ENCODE data around the gene PDE5A. TPM values are rescaled to one million over a fixed set of nuclear protein-coding genes. Genes with fewer than 3 reads are reported as not detected.

PDE5A gene
- total RNA-seq, 6 experiments from 2014 or later, result 0.56 to 2.4 (median 0.91) TPM

DNA sequence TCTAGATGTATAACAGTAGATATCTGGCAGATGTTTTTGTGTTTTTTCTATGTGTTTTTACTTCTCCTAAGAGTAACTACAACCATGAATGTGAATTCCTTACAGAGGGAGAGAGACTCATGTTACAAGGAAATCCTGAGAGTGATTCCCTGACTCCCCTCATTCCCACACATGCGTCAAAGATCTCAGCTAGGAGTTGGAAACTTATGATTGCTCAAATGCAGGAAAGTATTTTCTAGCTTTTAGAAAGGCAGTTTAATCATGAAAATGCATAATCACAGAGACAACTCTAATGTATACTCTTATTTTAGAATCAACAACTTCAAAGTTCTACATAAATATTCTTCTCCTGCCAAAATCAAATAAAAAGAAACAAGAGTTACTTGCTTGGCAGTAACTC, 121.8 kb downstream of the PDE5A start:
- Histone ChIP-seq H3K27ac (no peak overlapping the region), H3K4me3 (no peak overlapping the region), H3K36me3 (no peaks in the 10 kb centered on the region), H3K9me3 (no peaks in the 10 kb centered on the region), H3K4me1 (peaks cover 0 to 8% (median 0%) of the 10 kb centered on the region in 4 donors), H3K27me3 (no peaks in the 10 kb centered on the region)
- TF ChIP-seq, protein P1, sequence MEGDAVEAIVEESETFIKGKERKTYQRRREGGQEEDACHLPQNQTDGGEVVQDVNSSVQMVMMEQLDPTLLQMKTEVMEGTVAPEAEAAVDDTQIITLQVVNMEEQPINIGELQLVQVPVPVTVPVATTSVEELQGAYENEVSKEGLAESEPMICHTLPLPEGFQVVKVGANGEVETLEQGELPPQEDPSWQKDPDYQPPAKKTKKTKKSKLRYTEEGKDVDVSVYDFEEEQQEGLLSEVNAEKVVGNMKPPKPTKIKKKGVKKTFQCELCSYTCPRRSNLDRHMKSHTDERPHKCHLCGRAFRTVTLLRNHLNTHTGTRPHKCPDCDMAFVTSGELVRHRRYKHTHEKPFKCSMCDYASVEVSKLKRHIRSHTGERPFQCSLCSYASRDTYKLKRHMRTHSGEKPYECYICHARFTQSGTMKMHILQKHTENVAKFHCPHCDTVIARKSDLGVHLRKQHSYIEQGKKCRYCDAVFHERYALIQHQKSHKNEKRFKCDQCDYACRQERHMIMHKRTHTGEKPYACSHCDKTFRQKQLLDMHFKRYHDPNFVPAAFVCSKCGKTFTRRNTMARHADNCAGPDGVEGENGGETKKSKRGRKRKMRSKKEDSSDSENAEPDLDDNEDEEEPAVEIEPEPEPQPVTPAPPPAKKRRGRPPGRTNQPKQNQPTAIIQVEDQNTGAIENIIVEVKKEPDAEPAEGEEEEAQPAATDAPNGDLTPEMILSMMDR (IDR thresholded peaks at IDR 0.05), result no peak
- no peak for TF ChIP-seq POLR2A (IDR thresholded peaks at IDR 0.05)
- DNase-seq (no peak), ATAC-seq (no peak)
- intact Hi-C loops (cut with DNase I), result no loop called here
- WGBS (ENCODE audit: insufficient coverage, low coverage, low lambda C conversion rate, missing lambda C conversion rate), result 89% methylated on average over 1 of the region's 1 CpG

DNA sequence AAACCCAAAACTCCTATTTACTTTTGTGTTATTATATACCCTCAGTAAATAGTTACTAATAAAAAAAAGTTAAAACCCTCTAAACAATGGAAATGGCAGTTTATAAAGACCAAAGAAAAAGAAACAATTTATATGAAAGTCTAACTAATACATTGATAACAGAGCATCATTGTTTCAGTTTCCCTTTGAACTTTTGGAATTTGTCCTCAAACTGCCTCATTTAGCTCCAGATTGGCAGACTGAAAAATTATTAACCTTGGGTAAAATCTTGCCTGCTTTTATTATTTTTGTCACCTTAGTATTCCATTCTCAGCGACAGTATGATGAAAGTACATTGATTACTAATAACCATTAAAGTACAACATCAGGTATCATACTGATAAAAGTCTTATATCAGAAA, 124.0 kb downstream of the PDE5A start:
- no peaks in the 10 kb centered on the region for H3K27me3 ChIP-seq
- intact Hi-C loops (cut with DNase I), result no loop called here
- H3K9me3 ChIP-seq, result no peaks in the 10 kb centered on the region
- H3K4me3 ChIP-seq, result no peak overlapping the region
- H3K36me3 ChIP-seq, result peaks cover 0 to 2% (median 0%) of the 10 kb centered on the region in 4 donors
- TF ChIP-seq, protein P1 (IDR thresholded peaks at IDR 0.05), result no peak
- no peak for TF ChIP-seq POLR2A (IDR thresholded peaks at IDR 0.05)
- peaks cover 0 to 8% (median 0%) of the 10 kb centered on the region in 4 donors for H3K4me1 ChIP-seq
- DNase-seq (no peak), ATAC-seq (peak in 1 of 4 donors; percentile 27)
- WGBS (ENCODE audit: insufficient coverage, low coverage, low lambda C conversion rate, missing lambda C conversion rate), result 37% methylated on average over 1 of the region's 1 CpG
- no peak overlapping the region for H3K27ac ChIP-seq

DNA sequence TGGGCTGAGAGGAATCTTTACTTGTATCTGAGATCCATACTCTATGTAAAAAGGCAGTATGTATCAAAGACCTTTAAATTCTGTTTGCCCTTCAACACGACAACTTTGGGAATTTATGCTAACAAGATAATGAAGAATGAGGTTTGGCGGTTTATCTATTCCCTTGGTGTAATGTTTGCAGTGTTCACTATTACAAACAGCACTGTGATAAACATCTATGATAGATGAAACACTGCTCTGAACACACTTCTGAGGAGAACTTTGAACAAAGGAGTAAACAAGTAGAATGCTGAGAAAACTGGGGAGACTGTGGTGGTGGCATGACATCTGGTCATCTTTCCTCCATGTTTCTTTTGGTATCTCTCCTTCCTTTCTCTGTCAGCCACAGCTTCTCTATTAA, 126.9 kb downstream of the PDE5A start:
- Histone ChIP-seq H3K4me1 (peaks cover 0 to 8% (median 0%) of the 10 kb centered on the region in 4 donors), H3K9me3 (no peaks in the 10 kb centered on the region), H3K4me3 (no peak overlapping the region), H3K27ac (no peak overlapping the region), H3K36me3 (peaks cover 0 to 12% (median 7%) of the 10 kb centered on the region in 4 donors), H3K27me3 (no peaks in the 10 kb centered on the region)
- no peak for ATAC-seq
- no peak for TF ChIP-seq POLR2A (IDR thresholded peaks at IDR 0.05)
- TF ChIP-seq, protein P1 (IDR thresholded peaks at IDR 0.05), result no peak
- no peak for DNase-seq
- WGBS (ENCODE audit: insufficient coverage, low coverage, low lambda C conversion rate, missing lambda C conversion rate), result 31% methylated on average over 2 of the region's 2 CpGs
- intact Hi-C loops (cut with DNase I), result no loop called here

DNA sequence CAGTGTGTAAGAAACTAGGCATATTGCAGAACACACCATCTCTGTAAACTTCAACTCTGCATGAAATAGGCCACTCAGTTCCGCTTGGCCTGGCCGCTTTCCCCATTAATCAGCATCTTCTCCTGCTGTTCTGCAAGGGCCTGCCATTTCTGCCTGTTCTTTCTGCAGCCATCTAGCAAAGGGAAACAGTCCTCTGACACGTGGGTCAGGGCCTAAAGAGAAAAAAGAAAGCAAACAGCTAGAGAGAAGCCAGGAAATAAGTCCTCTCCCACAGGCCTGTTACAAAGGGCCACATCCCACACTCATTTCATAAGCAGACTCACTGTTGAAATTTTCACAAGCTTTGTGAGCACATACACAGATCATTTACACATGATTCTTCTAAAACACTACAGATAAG, 130.1 kb downstream of the PDE5A start:
- H3K4me1 ChIP-seq, result no peaks in the 10 kb centered on the region
- H3K27me3 ChIP-seq, result no peaks in the 10 kb centered on the region
- ATAC-seq (peak; percentile 36 to 63 (median 48)), DNase-seq (no peak)
- H3K36me3 ChIP-seq, result peaks cover 0 to 32% (median 10%) of the 10 kb centered on the region in 4 donors
- intact Hi-C loops (cut with DNase I), result no loop called here
- no peak overlapping the region for H3K4me3 ChIP-seq
- H3K27ac ChIP-seq, result no peak overlapping the region
- H3K9me3 ChIP-seq, result no peaks in the 10 kb centered on the region
- 41% methylated on average over 3 of the region's 3 CpGs for WGBS (ENCODE audit: insufficient coverage, low coverage, low lambda C conversion rate, missing lambda C conversion rate)
- TF ChIP-seq, protein P1 (IDR thresholded peaks at IDR 0.05), result no peak
- TF ChIP-seq POLR2A (IDR thresholded peaks at IDR 0.05), result no peak

DNA sequence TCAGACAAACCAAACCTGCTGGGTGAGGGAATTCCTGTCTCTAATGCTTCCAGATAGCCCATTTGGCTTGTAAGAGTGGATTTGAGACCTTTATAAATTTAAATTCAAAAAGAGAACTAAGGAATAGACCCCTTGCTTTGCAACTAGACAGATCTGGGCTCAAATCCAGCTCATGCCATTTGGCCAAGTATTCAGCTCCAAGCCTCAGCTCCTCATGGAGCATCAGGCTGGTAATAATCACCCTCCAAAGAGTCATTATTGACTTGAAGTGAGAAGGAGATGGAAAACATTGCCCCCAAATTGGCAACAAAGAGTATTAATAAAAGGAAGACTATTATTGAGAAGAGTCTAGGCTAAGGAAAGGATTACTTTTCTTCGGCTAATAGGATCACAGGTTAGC, 134.7 kb downstream of the PDE5A start:
- Histone ChIP-seq H3K4me3 (no peak overlapping the region), H3K27me3 (no peaks in the 10 kb centered on the region), H3K27ac (no peak overlapping the region), H3K9me3 (no peaks in the 10 kb centered on the region), H3K36me3 (peaks cover 0 to 29% (median 7%) of the 10 kb centered on the region in 4 donors), H3K4me1 (no peaks in the 10 kb centered on the region)
- WGBS (ENCODE audit: insufficient coverage, low coverage, low lambda C conversion rate, missing lambda C conversion rate), result 100% methylated on average over 1 of the region's 1 CpG
- intact Hi-C loops (cut with DNase I), result no loop called here
- TF ChIP-seq, protein P1 (IDR thresholded peaks at IDR 0.05), result no peak
- TF ChIP-seq POLR2A (IDR thresholded peaks at IDR 0.05), result no peak
- no peak for ATAC-seq
- DNase-seq, result no peak
